Measurements from ENCODE around the gene UBASH3B.
"Not testable (repeated sequence)": the region's sequence is repeated elsewhere in the genome, so short reads cannot be mapped to it uniquely, and the experiment has no call there.

UBASH3B gene
- 43.6 to 64.2 reads per million in 2 donors for total RNA-seq

- DNase-seq: peak; percentile 32 to 76 (median 52)
Measured at GRCh38 chr11:122655527-122656072, at the start of gene UBASH3B. Gene UBASH3B (plus strand): TSS chr11:122655722. CDS start chr11:122656050, 328 bp downstream.

- not testable (repeated sequence) for DNase-seq
Measured at GRCh38 chr11:122607162-122607561, 48.4 kb upstream of the UBASH3B start.

- DNase-seq: no peak
Measured at GRCh38 chr11:122612123-122612824, 43.2 kb upstream of the UBASH3B start.

- DNase-seq: no peak
Measured at GRCh38 chr11:122616718-122617117, 38.8 kb upstream of the UBASH3B start.

- no peak for DNase-seq
Measured at GRCh38 chr11:122617297-122617696, 38.2 kb upstream of the UBASH3B start.

- DNase-seq: no peak
Measured at GRCh38 chr11:122617926-122618325, 37.6 kb upstream of the UBASH3B start.

GRCh38 chr11:122618927-122619326 lies 36.6 kb upstream of the UBASH3B start:
- no peak for DNase-seq

- DNase-seq: no peak
Measured at GRCh38 chr11:122619757-122620156, 35.8 kb upstream of the UBASH3B start.

GRCh38 chr11:122625501-122625900 lies 30.0 kb upstream of the UBASH3B start:
- DNase-seq: not testable (repeated sequence)

- no peak for DNase-seq
Measured at GRCh38 chr11:122625976-122626665, 29.4 kb upstream of the UBASH3B start.

GRCh38 chr11:122627745-122628144 lies 27.8 kb upstream of the UBASH3B start:
- no peak for DNase-seq

GRCh38 chr11:122628810-122629555 lies 26.5 kb upstream of the UBASH3B start:
- DNase-seq: peak; percentile 22 to 63 (median 48)

GRCh38 chr11:122632181-122632824 lies 23.2 kb upstream of the UBASH3B start:
- no peak for DNase-seq

- DNase-seq: peak in 2 of 5 experiments; percentile 3 to 40
Measured at GRCh38 chr11:122633219-122633829, 22.2 kb upstream of the UBASH3B start.

GRCh38 chr11:122634501-122634900 lies 21.0 kb upstream of the UBASH3B start:
- no peak for DNase-seq

- DNase-seq: peak in 2 of 5 experiments; percentile 7 to 36
Measured at GRCh38 chr11:122637541-122637940, 18.0 kb upstream of the UBASH3B start.

GRCh38 chr11:122642472-122642922 lies 13.0 kb upstream of the UBASH3B start:
- DNase-seq: no peak

GRCh38 chr11:122642971-122643370 lies 12.6 kb upstream of the UBASH3B start:
- DNase-seq: no peak

- no peak for DNase-seq
Measured at GRCh38 chr11:122645847-122646246, 9.7 kb upstream of the UBASH3B start.

- DNase-seq: no peak
Measured at GRCh38 chr11:122646549-122647340, 8.8 kb upstream of the UBASH3B start.

- no peak for DNase-seq
Measured at GRCh38 chr11:122647736-122648275, 7.7 kb upstream of the UBASH3B start.
